Peyer's patch (tissue), 4 donors: ENCODE data around the gene LIMCH1. TPM values are rescaled to one million over a fixed set of nuclear protein-coding genes. Genes with fewer than 3 reads are reported as not detected.

Source experiments
- DNase-seq, 3 donors: peaks; one replicate each; pipeline ENCODE4 v3.0.0-alpha.2; 2017 to 2019
- H3K27ac ChIP-seq, 4 donors: fragments of 200-600 bp; sonication (generic); one replicate each; pipeline ENCODE4 v1.5.1; 2016 to 2019
- H3K27me3 ChIP-seq, 2 donors: fragments of 200-600 bp; sonication (generic); one replicate each; pipeline ENCODE4 v1.5.1; 2019
- H3K36me3 ChIP-seq, 3 donors: fragments of 200-600 bp; sonication (generic); one replicate each; pipeline ENCODE4 v1.5.1; 2016 to 2019
- H3K4me1 ChIP-seq, 4 donors: fragments of 200-600 bp; sonication (generic); one replicate each; pipeline ENCODE4 v1.5.1; 2016 to 2019
- H3K4me3 ChIP-seq, 4 donors: fragments of 200-600 bp; sonication (generic); 1 replicate in 3 of 4; 2 replicates in 1 of 4; pipeline ENCODE4 v1.5.1; 2016 to 2019; ENCODE audit warnings: mild to moderate bottlenecking in 1 of 4
- H3K9me3 ChIP-seq, 4 donors: fragments of 200-600 bp; sonication (generic); one replicate each; pipeline ENCODE4 v1.5.1; 2016 to 2019; ENCODE audit warnings: mild to moderate bottlenecking in 1 of 4
- CTCF ChIP-seq, 6 experiments: fragments of 450-650 bp in 4 of 6; fragments of 200-600 bp in 2 of 6; sonication (generic) in 1 of 6; IDR thresholded peaks; one replicate each; pipeline ENCODE4 v1.5.1; 2017 to 2019; ENCODE audit warnings: antibody characterized with exemption in 6 of 6, mild to moderate bottlenecking in 3 of 6, moderate library complexity in 1 of 6
- POLR2A ChIP-seq, 2 donors: fragments of 450-650 bp; IDR thresholded peaks; one replicate each; pipeline ENCODE4 v1.5.1; 2017; ENCODE audit warnings: antibody characterized with exemption in 2 of 2, mild to moderate bottlenecking in 2 of 2, moderate library complexity in 2 of 2
- total RNA-seq, 4 donors: library from RNA; depleted of rRNA; stranded (reverse); fragments of >200 nt; gene quantifications; one replicate each; pipeline ENCODE4 v1.1.0, GENCODE V29; 2016

LIMCH1 gene
- total RNA-seq, 4 donors from 2014 or later, result 11.1 to 56.9 (median 20.4) TPM

DNA sequence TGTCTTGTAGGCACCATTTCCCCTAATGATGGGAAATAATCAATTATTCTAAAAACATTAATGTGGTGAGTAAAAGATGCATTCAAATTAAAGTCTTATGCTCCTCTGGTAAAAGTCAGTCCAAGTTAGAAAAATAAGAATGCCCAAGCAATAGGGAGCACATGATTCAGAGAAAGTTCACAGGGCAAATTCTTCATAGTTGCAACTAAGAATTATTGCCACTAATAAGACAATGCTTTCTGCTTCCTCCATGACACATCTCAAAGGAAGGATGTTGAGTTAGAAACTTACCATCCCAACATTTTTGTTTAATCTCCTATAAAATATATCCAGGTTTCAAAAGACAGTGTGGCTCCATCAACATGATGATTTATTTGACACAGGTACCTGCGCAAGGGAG, 184.2 kb downstream of the LIMCH1 start:
- H3K4me1 ChIP-seq, result no peaks in the 10 kb centered on the region
- no peaks in the 10 kb centered on the region for H3K36me3 ChIP-seq

GRCh38 chr4:41723286-41723685, 185.3 kb downstream of the LIMCH1 start:
- Histone ChIP-seq H3K27me3 (no peaks in the 10 kb centered on the region), H3K4me3 (no peak overlapping the region), H3K27ac (no peak overlapping the region), H3K36me3 (no peaks in the 10 kb centered on the region), H3K9me3 (no peaks in the 10 kb centered on the region), H3K4me1 (no peaks in the 10 kb centered on the region)
- DNase-seq, result no peak
- TF ChIP-seq CTCF (IDR thresholded peaks at IDR 0.05) (no peak), POLR2A (IDR thresholded peaks at IDR 0.05) (no peak)

More for the DNA sequence above, 184.2 kb downstream of the LIMCH1 start:
- no peak overlapping the region for H3K4me3 ChIP-seq
- no peak for TF ChIP-seq CTCF (IDR thresholded peaks at IDR 0.05)
- TF ChIP-seq POLR2A (IDR thresholded peaks at IDR 0.05), result no peak
- H3K9me3 ChIP-seq, result no peaks in the 10 kb centered on the region
- no peak for DNase-seq
- H3K27ac ChIP-seq, result no peak overlapping the region
- H3K27me3 ChIP-seq, result no peaks in the 10 kb centered on the region

DNA sequence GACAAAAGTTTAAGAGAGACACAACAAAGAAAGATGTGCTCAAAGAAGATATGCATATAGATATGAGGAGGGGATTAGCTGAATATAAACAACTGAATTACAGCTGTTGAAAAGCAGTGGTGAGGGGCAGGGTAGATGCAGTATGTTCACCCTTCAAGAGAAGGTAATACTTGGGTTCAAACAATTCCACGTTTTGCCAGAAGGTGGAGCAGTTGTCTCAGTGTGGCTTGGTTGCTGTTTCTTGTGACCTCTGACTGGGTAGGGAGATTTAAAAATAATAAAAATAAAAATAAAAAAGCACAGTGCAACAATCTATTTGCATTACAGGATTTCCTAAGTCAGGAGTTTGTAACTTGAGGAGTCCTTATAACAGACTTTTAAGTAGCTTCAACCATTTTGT, 187.3 kb downstream of the LIMCH1 start:
- H3K36me3 ChIP-seq, result no peaks in the 10 kb centered on the region
- TF ChIP-seq POLR2A (IDR thresholded peaks at IDR 0.05), result no peak
- TF ChIP-seq CTCF (IDR thresholded peaks at IDR 0.05), result no peak

DNA sequence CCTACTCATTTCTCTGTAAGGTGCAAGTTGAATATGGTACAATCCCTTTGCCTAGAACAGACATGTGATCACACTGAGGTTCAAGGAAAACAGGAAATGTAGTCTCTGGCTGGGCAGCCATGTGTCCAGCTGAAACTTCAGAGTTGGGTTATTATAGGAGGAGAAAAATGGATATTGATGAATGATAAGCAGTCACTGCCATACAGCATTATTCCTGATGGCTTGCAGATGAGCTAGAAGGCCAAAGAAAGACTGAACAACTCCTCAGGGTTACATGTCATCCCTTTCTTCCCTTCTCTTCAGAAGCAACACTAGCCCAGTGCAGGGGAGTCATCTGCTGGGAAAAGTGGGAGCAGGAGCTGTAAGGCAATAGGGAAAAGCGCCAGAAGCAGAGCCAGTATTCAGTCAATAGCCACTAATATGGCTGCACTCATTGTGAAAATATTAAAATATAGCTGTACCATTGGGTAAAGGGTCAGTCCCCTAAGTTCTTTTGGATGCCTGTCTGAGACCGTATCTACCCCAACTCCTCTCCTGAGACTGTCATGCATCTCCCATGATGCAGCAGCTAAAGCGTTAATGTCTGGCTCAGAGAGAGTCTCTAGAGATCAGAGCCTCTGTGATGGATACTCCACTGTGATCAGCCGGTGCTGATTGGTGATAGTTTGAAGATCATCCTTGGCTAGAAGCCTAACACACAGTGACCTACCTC, 190.1 kb downstream of the LIMCH1 start:
- Histone ChIP-seq H3K4me1 (no peaks in the 10 kb centered on the region), H3K4me3 (no peak overlapping the region), H3K27me3 (no peaks in the 10 kb centered on the region), H3K9me3 (no peaks in the 10 kb centered on the region), H3K36me3 (no peaks in the 10 kb centered on the region), H3K27ac (no peak overlapping the region)
- DNase-seq, result no peak
- TF ChIP-seq CTCF (IDR thresholded peaks at IDR 0.05) (no peak), POLR2A (IDR thresholded peaks at IDR 0.05) (no peak)

More for the DNA sequence above, 187.3 kb downstream of the LIMCH1 start:
- H3K27me3 ChIP-seq, result no peaks in the 10 kb centered on the region
- H3K4me1 ChIP-seq, result no peaks in the 10 kb centered on the region
- H3K9me3 ChIP-seq, result no peaks in the 10 kb centered on the region
- no peak for DNase-seq
- no peak overlapping the region for H3K27ac ChIP-seq
- H3K4me3 ChIP-seq, result no peak overlapping the region

DNA sequence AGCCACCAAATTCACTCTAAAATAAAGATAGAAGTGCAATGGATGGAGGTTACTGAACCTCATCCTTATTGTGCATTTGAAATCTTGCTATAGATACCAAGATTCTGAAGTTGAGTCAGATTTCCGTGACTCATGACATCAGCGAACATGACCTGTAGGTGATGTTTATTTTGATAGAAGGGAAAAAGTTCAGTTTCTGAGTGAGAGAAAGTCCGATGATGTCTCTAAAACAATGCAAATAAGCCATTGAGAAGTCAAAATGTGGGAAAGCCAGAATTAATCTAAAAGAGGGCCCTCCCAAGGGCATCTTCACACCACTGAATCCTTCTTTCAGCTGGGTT, 190.6 kb downstream of the LIMCH1 start:
- Histone ChIP-seq H3K27me3 (no peaks in the 10 kb centered on the region), H3K36me3 (no peaks in the 10 kb centered on the region), H3K27ac (no peak overlapping the region), H3K4me3 (no peak overlapping the region), H3K4me1 (no peaks in the 10 kb centered on the region), H3K9me3 (no peaks in the 10 kb centered on the region)
- no peak for DNase-seq
- TF ChIP-seq CTCF (IDR thresholded peaks at IDR 0.05) (no peak), POLR2A (IDR thresholded peaks at IDR 0.05) (no peak)
